Activated T-cell treated with anti-CD3 and anti-CD28 coated beads, Interleukin-2, amount 50 U/mL, for 24 hours (primary cell): ENCODE measurements around the gene FAM13A.

Experiments
- DNase-seq: peaks from one replicate; pipeline ENCODE4 v3.0.0-alpha.2; 2020
- H3K27ac Mint-ChIP-seq: 2 replicates; pipeline ENCODE4 v1.8.0; 2020; ENCODE audit warnings: mild to moderate bottlenecking, mixed read lengths
- H3K27me3 Mint-ChIP-seq: 2 replicates; pipeline ENCODE4 v1.8.0; 2020; ENCODE audit warnings: mixed read lengths
- H3K36me3 Mint-ChIP-seq: 2 replicates; pipeline ENCODE4 v1.8.0; 2020; ENCODE audit warnings: low read depth, mixed read lengths
- H3K4me1 Mint-ChIP-seq: 2 replicates; pipeline ENCODE4 v1.8.0; 2020; ENCODE audit warnings: low read depth, mixed read lengths
- H3K4me3 Mint-ChIP-seq: 2 replicates; pipeline ENCODE4 v1.8.0; 2020; ENCODE audit warnings: mild to moderate bottlenecking, moderate library complexity, mixed read lengths
- H3K9me3 Mint-ChIP-seq: 2 replicates; pipeline ENCODE4 v1.8.0; 2020; ENCODE audit warnings: mixed read lengths

FAM13A gene

GRCh38 chr4:88745581-88746163 is 311.3 kb downstream of the FAM13A start:
- no peak overlapping the region for H3K4me3 Mint-ChIP-seq
- DNase-seq = no peak
- H3K36me3 Mint-ChIP-seq = peaks cover 10% of the 10 kb centered on the region
- H3K27ac Mint-ChIP-seq = no peak overlapping the region
- no peaks in the 10 kb centered on the region for H3K4me1 Mint-ChIP-seq
- H3K27me3 Mint-ChIP-seq = no peaks in the 10 kb centered on the region
- no peaks in the 10 kb centered on the region for H3K9me3 Mint-ChIP-seq

- H3K4me1 Mint-ChIP-seq = no peaks in the 10 kb centered on the region
- no peaks in the 10 kb centered on the region for H3K27me3 Mint-ChIP-seq
- peaks cover 10% of the 10 kb centered on the region for H3K36me3 Mint-ChIP-seq
- no peak for DNase-seq
- no peak overlapping the region for H3K4me3 Mint-ChIP-seq
- H3K27ac Mint-ChIP-seq = no peak overlapping the region
- no peaks in the 10 kb centered on the region for H3K9me3 Mint-ChIP-seq
Observed at GRCh38 chr4:88745175-88745574, 311.8 kb downstream of the FAM13A start.

- H3K36me3 Mint-ChIP-seq = peaks cover 7% of the 10 kb centered on the region
- no peak overlapping the region for H3K4me3 Mint-ChIP-seq
- no peaks in the 10 kb centered on the region for H3K4me1 Mint-ChIP-seq
- DNase-seq = no peak
- H3K9me3 Mint-ChIP-seq = no peaks in the 10 kb centered on the region
- no peaks in the 10 kb centered on the region for H3K27me3 Mint-ChIP-seq
- no peak overlapping the region for H3K27ac Mint-ChIP-seq
Observed at GRCh38 chr4:88744609-88745008, 312.4 kb downstream of the FAM13A start.

- no peaks in the 10 kb centered on the region for H3K27me3 Mint-ChIP-seq
- peaks cover 3% of the 10 kb centered on the region for H3K36me3 Mint-ChIP-seq
- H3K4me1 Mint-ChIP-seq = peaks cover 3% of the 10 kb centered on the region
- no peaks in the 10 kb centered on the region for H3K9me3 Mint-ChIP-seq
- H3K27ac Mint-ChIP-seq = no peak overlapping the region
- H3K4me3 Mint-ChIP-seq = no peak overlapping the region
- DNase-seq = no peak
Observed at GRCh38 chr4:88743696-88744095, 313.3 kb downstream of the FAM13A start.

GRCh38 chr4:88742561-88742960 is 314.4 kb downstream of the FAM13A start:
- H3K4me3 Mint-ChIP-seq = no peak overlapping the region
- no peaks in the 10 kb centered on the region for H3K27me3 Mint-ChIP-seq
- DNase-seq = no peak
- no peaks in the 10 kb centered on the region for H3K36me3 Mint-ChIP-seq
- no peak overlapping the region for H3K27ac Mint-ChIP-seq
- H3K9me3 Mint-ChIP-seq = no peaks in the 10 kb centered on the region
- peaks cover 13% of the 10 kb centered on the region for H3K4me1 Mint-ChIP-seq

- no peaks in the 10 kb centered on the region for H3K36me3 Mint-ChIP-seq
- peaks cover 23% of the 10 kb centered on the region for H3K4me1 Mint-ChIP-seq
- no peak overlapping the region for H3K27ac Mint-ChIP-seq
- no peak for DNase-seq
- H3K4me3 Mint-ChIP-seq = no peak overlapping the region
- H3K27me3 Mint-ChIP-seq = no peaks in the 10 kb centered on the region
- no peaks in the 10 kb centered on the region for H3K9me3 Mint-ChIP-seq
Observed at GRCh38 chr4:88738180-88738579, 318.8 kb downstream of the FAM13A start.

- H3K9me3 Mint-ChIP-seq = no peaks in the 10 kb centered on the region
- no peak overlapping the region for H3K27ac Mint-ChIP-seq
- no peaks in the 10 kb centered on the region for H3K36me3 Mint-ChIP-seq
- DNase-seq = peak; percentile 36
- H3K4me1 Mint-ChIP-seq = peaks cover 23% of the 10 kb centered on the region
- no peaks in the 10 kb centered on the region for H3K27me3 Mint-ChIP-seq
- H3K4me3 Mint-ChIP-seq = peak overlapping the region; percentile 32
Observed at GRCh38 chr4:88737307-88737941, 319.6 kb downstream of the FAM13A start.

- no peaks in the 10 kb centered on the region for H3K9me3 Mint-ChIP-seq
- H3K4me3 Mint-ChIP-seq = no peak overlapping the region
- H3K27me3 Mint-ChIP-seq = no peaks in the 10 kb centered on the region
- H3K4me1 Mint-ChIP-seq = peaks cover 23% of the 10 kb centered on the region
- no peak for DNase-seq
- no peak overlapping the region for H3K27ac Mint-ChIP-seq
- H3K36me3 Mint-ChIP-seq = no peaks in the 10 kb centered on the region
Observed at GRCh38 chr4:88736264-88736663, 320.7 kb downstream of the FAM13A start.

- H3K27ac Mint-ChIP-seq = no peak overlapping the region
- H3K27me3 Mint-ChIP-seq = no peaks in the 10 kb centered on the region
- H3K4me1 Mint-ChIP-seq = peaks cover 23% of the 10 kb centered on the region
- no peaks in the 10 kb centered on the region for H3K9me3 Mint-ChIP-seq
- DNase-seq = no peak
- H3K36me3 Mint-ChIP-seq = peaks cover 3% of the 10 kb centered on the region
- no peak overlapping the region for H3K4me3 Mint-ChIP-seq
Observed at GRCh38 chr4:88735564-88735963, 321.4 kb downstream of the FAM13A start.

GRCh38 chr4:88734403-88734949 is 322.5 kb downstream of the FAM13A start:
- H3K27me3 Mint-ChIP-seq = no peaks in the 10 kb centered on the region
- DNase-seq = no peak
- peak overlapping the region; percentile 4 for H3K27ac Mint-ChIP-seq
- peaks cover 10% of the 10 kb centered on the region for H3K36me3 Mint-ChIP-seq
- peaks cover 23% of the 10 kb centered on the region for H3K4me1 Mint-ChIP-seq
- no peak overlapping the region for H3K4me3 Mint-ChIP-seq
- H3K9me3 Mint-ChIP-seq = no peaks in the 10 kb centered on the region

GRCh38 chr4:88732714-88733368 is 324.1 kb downstream of the FAM13A start:
- Mint-ChIP-seq H3K4me1 (peaks cover 13% of the 10 kb centered on the region), H3K9me3 (no peaks in the 10 kb centered on the region), H3K36me3 (peaks cover 20% of the 10 kb centered on the region), H3K27me3 (no peaks in the 10 kb centered on the region), H3K4me3 (no peak overlapping the region), H3K27ac (no peak overlapping the region)
- no peak for DNase-seq

GRCh38 chr4:88731381-88731780 is 325.6 kb downstream of the FAM13A start:
- no peak for DNase-seq
- Mint-ChIP-seq H3K27ac (no peak overlapping the region), H3K4me3 (no peak overlapping the region)

GRCh38 chr4:88730811-88731210 is 326.2 kb downstream of the FAM13A start:
- Mint-ChIP-seq H3K27me3 (no peaks in the 10 kb centered on the region), H3K9me3 (no peaks in the 10 kb centered on the region), H3K4me3 (no peak overlapping the region), H3K36me3 (peaks cover 37% of the 10 kb centered on the region), H3K4me1 (no peaks in the 10 kb centered on the region), H3K27ac (no peak overlapping the region)
- DNase-seq = no peak

More at GRCh38 chr4:88731381-88731780, 325.6 kb downstream of the FAM13A start:
- peaks cover 33% of the 10 kb centered on the region for H3K36me3 Mint-ChIP-seq
- H3K27me3 Mint-ChIP-seq = no peaks in the 10 kb centered on the region
- H3K4me1 Mint-ChIP-seq = no peaks in the 10 kb centered on the region
- no peaks in the 10 kb centered on the region for H3K9me3 Mint-ChIP-seq

- DNase-seq = no peak
- Mint-ChIP-seq H3K27ac (no peak overlapping the region), H3K36me3 (peaks cover 49% of the 10 kb centered on the region), H3K4me3 (no peak overlapping the region), H3K9me3 (no peaks in the 10 kb centered on the region), H3K27me3 (no peaks in the 10 kb centered on the region), H3K4me1 (no peaks in the 10 kb centered on the region)
Observed at GRCh38 chr4:88729146-88729760, 327.7 kb downstream of the FAM13A start.

GRCh38 chr4:88728146-88728545 is 328.8 kb downstream of the FAM13A start:
- H3K4me3 Mint-ChIP-seq = no peak overlapping the region
- DNase-seq = no peak
- H3K36me3 Mint-ChIP-seq = peaks cover 53% of the 10 kb centered on the region
- no peaks in the 10 kb centered on the region for H3K4me1 Mint-ChIP-seq
- no peak overlapping the region for H3K27ac Mint-ChIP-seq
- H3K27me3 Mint-ChIP-seq = no peaks in the 10 kb centered on the region
- H3K9me3 Mint-ChIP-seq = no peaks in the 10 kb centered on the region
